ENCODE data around the gene EIF2A. TPM values are rescaled to one million over a fixed set of nuclear protein-coding genes. Genes with fewer than 3 reads are reported as not detected.

Gene EIF2A
- total RNA-seq, 4 donors from 2014 or later: 98.4 to 178 (median 140) TPM

- peak overlapping the region; percentile 80 to 85 for H3K4me3 ChIP-seq
- peak overlapping the region; percentile 90 to 96 (median 94) for H3K27ac ChIP-seq
- TF ChIP-seq POLR2A (IDR thresholded peaks at IDR 0.05): no peak
- TF ChIP-seq POLR2AphosphoS5 (IDR thresholded peaks at IDR 0.05): no peak
- TF ChIP-seq EP300 (IDR thresholded peaks at IDR 0.05): no peak
- TF ChIP-seq CTCF (IDR thresholded peaks at IDR 0.05): no peak
- no peaks in the 10 kb centered on the region for H3K36me3 ChIP-seq
- H3K4me1 ChIP-seq: peaks cover 0 to 60% (median 8%) of the 10 kb centered on the region in 3 donors
- 0 to 2% methylated on average over 10 of the region's 11 CpGs for WGBS, 2 donors (ENCODE audit: low coverage in 1 of 2)
- no peaks in the 10 kb centered on the region for H3K9me3 ChIP-seq
- no peak for ATAC-seq
- no peaks in the 10 kb centered on the region for H3K27me3 ChIP-seq
Observed at GRCh38 chr3:150603980-150604319, 57.4 kb downstream of the EIF2A start.

- H3K4me1 ChIP-seq: peaks cover 0 to 75% (median 8%) of the 10 kb centered on the region in 3 donors
- H3K27me3 ChIP-seq: no peaks in the 10 kb centered on the region
- no peak overlapping the region for H3K4me3 ChIP-seq
- TF ChIP-seq EP300 (IDR thresholded peaks at IDR 0.05) (no peak), CTCF (IDR thresholded peaks at IDR 0.05) (no peak), POLR2A (IDR thresholded peaks at IDR 0.05) (no peak), POLR2AphosphoS5 (IDR thresholded peaks at IDR 0.05) (no peak)
- 76 to 80% methylated on average over 7 to 8 of the region's 9 CpGs for WGBS, 2 donors (ENCODE audit: low coverage in 1 of 2)
- no peak for ATAC-seq
- no peaks in the 10 kb centered on the region for H3K36me3 ChIP-seq
- no peaks in the 10 kb centered on the region for H3K9me3 ChIP-seq
- peak overlapping the region in 1 of 4 donors; percentile 96 for H3K27ac ChIP-seq
Observed at GRCh38 chr3:150605998-150606641, 59.5 kb downstream of the EIF2A start.

- TF ChIP-seq POLR2AphosphoS5 (IDR thresholded peaks at IDR 0.05) (no peak), CTCF (IDR thresholded peaks at IDR 0.05) (no peak)
- no peak for ATAC-seq
- Histone ChIP-seq H3K27ac (no peak overlapping the region), H3K27me3 (no peaks in the 10 kb centered on the region), H3K9me3 (no peaks in the 10 kb centered on the region), H3K4me3 (no peak overlapping the region), H3K4me1 (peaks cover 0 to 77% (median 4%) of the 10 kb centered on the region in 3 donors), H3K36me3 (peaks cover 0 to 9% of the 10 kb centered on the region in 2 donors)
- 71 to 80% methylated on average over 8 of the region's 8 CpGs for WGBS, 2 donors (ENCODE audit: low coverage in 1 of 2)
Observed at GRCh38 chr3:150607267-150608065, 60.9 kb downstream of the EIF2A start.

GRCh38 chr3:150609988-150610387 is 63.4 kb downstream of the EIF2A start:
- TF ChIP-seq POLR2A (IDR thresholded peaks at IDR 0.05) (no peak), POLR2AphosphoS5 (IDR thresholded peaks at IDR 0.05) (no peak), CTCF (IDR thresholded peaks at IDR 0.05) (no peak), EP300 (IDR thresholded peaks at IDR 0.05) (no peak)

More at GRCh38 chr3:150609988-150610387, 63.4 kb downstream of the EIF2A start:
- Histone ChIP-seq H3K27me3 (no peaks in the 10 kb centered on the region), H3K4me3 (no peak overlapping the region), H3K27ac (no peak overlapping the region), H3K9me3 (no peaks in the 10 kb centered on the region), H3K4me1 (peaks cover 0 to 72% (median 0%) of the 10 kb centered on the region in 3 donors), H3K36me3 (peaks cover 0 to 9% of the 10 kb centered on the region in 2 donors)
- WGBS, 2 donors (ENCODE audit: low coverage in 1 of 2): 0% methylated on average over 1 of the region's 1 CpG
- ATAC-seq: no peak

Data from gastroesophageal sphincter (tissue), 4 donors.